GM12801 (cell line): Measurements from ENCODE around the gene SYNDIG1.

Experiments
- TF ChIP-seq, protein P1 (sequence below): IDR thresholded peaks from one replicate; pipeline ENCODE4 v1.5.1; 2011; ENCODE audit warnings: control low read depth; ENCODE audit not compliant: insufficient read length; ENCODE audit errors: extremely low read depth

The SYNDIG1 gene

GRCh38 chr20:24665196-24665595, 195.8 kb downstream of the SYNDIG1 start:
- TF ChIP-seq, protein P1, sequence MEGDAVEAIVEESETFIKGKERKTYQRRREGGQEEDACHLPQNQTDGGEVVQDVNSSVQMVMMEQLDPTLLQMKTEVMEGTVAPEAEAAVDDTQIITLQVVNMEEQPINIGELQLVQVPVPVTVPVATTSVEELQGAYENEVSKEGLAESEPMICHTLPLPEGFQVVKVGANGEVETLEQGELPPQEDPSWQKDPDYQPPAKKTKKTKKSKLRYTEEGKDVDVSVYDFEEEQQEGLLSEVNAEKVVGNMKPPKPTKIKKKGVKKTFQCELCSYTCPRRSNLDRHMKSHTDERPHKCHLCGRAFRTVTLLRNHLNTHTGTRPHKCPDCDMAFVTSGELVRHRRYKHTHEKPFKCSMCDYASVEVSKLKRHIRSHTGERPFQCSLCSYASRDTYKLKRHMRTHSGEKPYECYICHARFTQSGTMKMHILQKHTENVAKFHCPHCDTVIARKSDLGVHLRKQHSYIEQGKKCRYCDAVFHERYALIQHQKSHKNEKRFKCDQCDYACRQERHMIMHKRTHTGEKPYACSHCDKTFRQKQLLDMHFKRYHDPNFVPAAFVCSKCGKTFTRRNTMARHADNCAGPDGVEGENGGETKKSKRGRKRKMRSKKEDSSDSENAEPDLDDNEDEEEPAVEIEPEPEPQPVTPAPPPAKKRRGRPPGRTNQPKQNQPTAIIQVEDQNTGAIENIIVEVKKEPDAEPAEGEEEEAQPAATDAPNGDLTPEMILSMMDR, result no peak

- TF ChIP-seq, protein P1, result no peak
Observed at GRCh38 chr20:24665741-24666191, 196.3 kb downstream of the SYNDIG1 start.

DNA sequence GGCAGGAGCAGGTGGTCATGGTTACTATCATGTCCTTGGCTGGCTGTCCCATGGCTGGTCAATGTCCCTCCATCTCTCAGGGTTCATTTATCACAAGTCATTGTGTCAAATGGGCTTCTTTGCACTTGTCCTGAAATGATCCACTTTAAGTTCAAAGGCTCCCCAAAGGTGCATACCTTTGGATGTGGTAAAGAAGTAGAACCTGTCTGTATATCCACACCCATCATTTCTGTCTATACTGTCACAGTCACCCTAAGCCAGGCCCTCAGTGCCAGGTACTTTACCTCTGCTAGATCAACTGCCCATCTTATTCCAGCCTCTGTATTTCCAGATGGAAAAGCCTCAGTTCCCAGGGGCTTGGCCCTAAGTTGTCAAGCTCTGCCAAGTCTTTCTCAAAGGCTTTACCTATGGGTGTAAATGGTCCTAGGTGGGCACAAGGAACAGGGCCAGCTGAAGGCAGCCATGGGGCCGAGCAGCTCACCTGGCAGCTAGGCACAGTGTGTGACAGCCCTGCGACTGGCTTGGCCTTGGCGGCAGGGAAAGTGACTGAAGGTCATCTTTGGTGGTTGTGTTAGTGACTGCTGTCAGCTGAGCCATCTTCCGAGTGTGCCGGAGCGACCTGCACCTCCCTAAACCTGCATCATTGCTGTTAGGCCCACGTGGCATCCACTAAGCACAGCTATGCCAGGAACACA, 198.4 kb downstream of the SYNDIG1 start:
- TF ChIP-seq, protein P1, result no peak

- TF ChIP-seq, protein P1, result no peak
Observed at GRCh38 chr20:24668384-24668702, 198.9 kb downstream of the SYNDIG1 start.

GRCh38 chr20:24668791-24669190, 199.4 kb downstream of the SYNDIG1 start:
- TF ChIP-seq, protein P1, result no peak

GRCh38 chr20:24669701-24670100, 200.3 kb downstream of the SYNDIG1 start:
- TF ChIP-seq, protein P1, result no peak

DNA sequence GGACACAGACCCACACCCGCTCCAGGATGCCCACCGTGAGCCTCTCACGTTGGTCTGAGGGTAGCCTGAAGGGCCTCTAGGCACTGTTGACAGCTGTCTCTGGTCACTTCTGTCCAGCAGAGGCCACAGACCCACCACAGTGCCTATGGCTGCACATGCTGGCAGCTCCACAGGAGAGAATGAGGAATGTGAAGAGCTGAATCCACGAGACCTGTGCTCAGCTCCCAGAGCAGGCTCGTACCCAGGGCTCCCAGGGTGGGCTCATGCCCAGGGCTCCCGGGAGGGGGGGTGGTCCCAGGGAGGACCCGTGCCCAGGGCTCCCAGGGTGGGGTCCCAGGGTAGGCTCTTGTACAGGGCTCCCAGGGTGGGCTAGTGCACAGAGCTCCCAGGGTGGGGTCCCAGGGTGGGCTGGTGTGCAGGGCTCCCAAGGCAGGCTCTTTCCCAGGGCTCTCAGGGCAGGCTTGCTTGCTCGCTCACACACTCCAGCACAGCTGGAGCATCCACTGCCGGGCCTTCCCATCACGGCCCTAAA, 201.0 kb downstream of the SYNDIG1 start:
- TF ChIP-seq, protein P1, result no peak
